Measurements from ENCODE around the gene UBE2U.

DNA sequence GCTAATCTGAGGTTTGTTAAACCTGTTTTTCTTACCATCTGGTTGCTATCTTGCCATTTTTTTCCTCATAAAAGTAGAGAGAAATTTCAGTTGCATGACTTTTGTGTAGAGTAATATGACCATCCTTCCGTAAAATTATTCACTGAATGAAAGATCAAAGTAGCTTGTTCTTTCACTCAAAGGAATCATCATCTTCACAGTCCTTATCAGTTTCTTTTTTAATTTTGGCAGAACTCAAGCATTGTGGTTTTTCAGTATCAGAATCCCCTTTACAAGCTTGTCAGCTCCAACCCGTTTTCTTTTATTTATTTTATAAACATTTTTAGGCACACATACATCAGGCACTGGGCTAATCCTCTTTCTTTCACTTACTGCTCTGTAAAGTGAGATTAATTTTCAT lies 91.7 kb downstream of the UBE2U start:
- TF ChIP-seq, protein P1, sequence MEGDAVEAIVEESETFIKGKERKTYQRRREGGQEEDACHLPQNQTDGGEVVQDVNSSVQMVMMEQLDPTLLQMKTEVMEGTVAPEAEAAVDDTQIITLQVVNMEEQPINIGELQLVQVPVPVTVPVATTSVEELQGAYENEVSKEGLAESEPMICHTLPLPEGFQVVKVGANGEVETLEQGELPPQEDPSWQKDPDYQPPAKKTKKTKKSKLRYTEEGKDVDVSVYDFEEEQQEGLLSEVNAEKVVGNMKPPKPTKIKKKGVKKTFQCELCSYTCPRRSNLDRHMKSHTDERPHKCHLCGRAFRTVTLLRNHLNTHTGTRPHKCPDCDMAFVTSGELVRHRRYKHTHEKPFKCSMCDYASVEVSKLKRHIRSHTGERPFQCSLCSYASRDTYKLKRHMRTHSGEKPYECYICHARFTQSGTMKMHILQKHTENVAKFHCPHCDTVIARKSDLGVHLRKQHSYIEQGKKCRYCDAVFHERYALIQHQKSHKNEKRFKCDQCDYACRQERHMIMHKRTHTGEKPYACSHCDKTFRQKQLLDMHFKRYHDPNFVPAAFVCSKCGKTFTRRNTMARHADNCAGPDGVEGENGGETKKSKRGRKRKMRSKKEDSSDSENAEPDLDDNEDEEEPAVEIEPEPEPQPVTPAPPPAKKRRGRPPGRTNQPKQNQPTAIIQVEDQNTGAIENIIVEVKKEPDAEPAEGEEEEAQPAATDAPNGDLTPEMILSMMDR (IDR thresholded peaks at IDR 0.05 in 2 of 3, conservative IDR thresholded peaks at IDR 0.05 in 1 of 3; ENCODE audit: control insufficient read depth in 2 of 3, extremely low read depth in 1 of 3, insufficient read depth in 1 of 3, low read depth in 3 of 3, low read length in 3 of 3) = no peak
- TF ChIP-seq POLR2A (IDR thresholded peaks at IDR 0.05; ENCODE audit: low read depth, low read length) (no peak), POLR2AphosphoS5 (IDR thresholded peaks at IDR 0.05; ENCODE audit: low read length) (no peak), EZH2 (IDR thresholded peaks at IDR 0.05; ENCODE audit: borderline replicate concordance, control insufficient read depth, low read depth, low read length) (no peak), MXI1 (IDR thresholded peaks at IDR 0.05; ENCODE audit: low read depth, low read length) (no peak), IRF4 (IDR thresholded peaks at IDR 0.05; ENCODE audit: low read depth, low read length) (no peak), NFIC (IDR thresholded peaks at IDR 0.05; ENCODE audit: low read depth, low read length) (no peak), MYB (IDR thresholded peaks at IDR 0.05; ENCODE audit: borderline replicate concordance, low read depth, low read length) (no peak), CHD4 (IDR thresholded peaks at IDR 0.05) (no peak), TAF1 (IDR thresholded peaks at IDR 0.05; ENCODE audit: borderline replicate concordance, low read depth, low read length) (no peak), MEF2B (IDR thresholded peaks at IDR 0.05; ENCODE audit: partially characterized antibody, poor library complexity, severe bottlenecking) (no peak), SMARCA5 (IDR thresholded peaks at IDR 0.05) (no peak)
- TF ChIP-seq, protein P2, sequence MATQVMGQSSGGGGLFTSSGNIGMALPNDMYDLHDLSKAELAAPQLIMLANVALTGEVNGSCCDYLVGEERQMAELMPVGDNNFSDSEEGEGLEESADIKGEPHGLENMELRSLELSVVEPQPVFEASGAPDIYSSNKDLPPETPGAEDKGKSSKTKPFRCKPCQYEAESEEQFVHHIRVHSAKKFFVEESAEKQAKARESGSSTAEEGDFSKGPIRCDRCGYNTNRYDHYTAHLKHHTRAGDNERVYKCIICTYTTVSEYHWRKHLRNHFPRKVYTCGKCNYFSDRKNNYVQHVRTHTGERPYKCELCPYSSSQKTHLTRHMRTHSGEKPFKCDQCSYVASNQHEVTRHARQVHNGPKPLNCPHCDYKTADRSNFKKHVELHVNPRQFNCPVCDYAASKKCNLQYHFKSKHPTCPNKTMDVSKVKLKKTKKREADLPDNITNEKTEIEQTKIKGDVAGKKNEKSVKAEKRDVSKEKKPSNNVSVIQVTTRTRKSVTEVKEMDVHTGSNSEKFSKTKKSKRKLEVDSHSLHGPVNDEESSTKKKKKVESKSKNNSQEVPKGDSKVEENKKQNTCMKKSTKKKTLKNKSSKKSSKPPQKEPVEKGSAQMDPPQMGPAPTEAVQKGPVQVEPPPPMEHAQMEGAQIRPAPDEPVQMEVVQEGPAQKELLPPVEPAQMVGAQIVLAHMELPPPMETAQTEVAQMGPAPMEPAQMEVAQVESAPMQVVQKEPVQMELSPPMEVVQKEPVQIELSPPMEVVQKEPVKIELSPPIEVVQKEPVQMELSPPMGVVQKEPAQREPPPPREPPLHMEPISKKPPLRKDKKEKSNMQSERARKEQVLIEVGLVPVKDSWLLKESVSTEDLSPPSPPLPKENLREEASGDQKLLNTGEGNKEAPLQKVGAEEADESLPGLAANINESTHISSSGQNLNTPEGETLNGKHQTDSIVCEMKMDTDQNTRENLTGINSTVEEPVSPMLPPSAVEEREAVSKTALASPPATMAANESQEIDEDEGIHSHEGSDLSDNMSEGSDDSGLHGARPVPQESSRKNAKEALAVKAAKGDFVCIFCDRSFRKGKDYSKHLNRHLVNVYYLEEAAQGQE (IDR thresholded peaks at IDR 0.05; ENCODE audit: low read depth, low read length) = no peak
- TF ChIP-seq, protein P3, sequence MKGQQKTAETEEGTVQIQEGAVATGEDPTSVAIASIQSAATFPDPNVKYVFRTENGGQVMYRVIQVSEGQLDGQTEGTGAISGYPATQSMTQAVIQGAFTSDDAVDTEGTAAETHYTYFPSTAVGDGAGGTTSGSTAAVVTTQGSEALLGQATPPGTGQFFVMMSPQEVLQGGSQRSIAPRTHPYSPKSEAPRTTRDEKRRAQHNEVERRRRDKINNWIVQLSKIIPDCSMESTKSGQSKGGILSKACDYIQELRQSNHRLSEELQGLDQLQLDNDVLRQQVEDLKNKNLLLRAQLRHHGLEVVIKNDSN (IDR thresholded peaks at IDR 0.05; ENCODE audit: borderline replicate concordance, extremely low read length, insufficient read depth, low read depth, low read length) = no peak

Data from GM12878 (cell line).